ENCODE data around the gene DIRAS3.
A peak's percentile ranks its signal among the peaks of the same experiment; 100 is the strongest.

DIRAS3 gene, protein sequence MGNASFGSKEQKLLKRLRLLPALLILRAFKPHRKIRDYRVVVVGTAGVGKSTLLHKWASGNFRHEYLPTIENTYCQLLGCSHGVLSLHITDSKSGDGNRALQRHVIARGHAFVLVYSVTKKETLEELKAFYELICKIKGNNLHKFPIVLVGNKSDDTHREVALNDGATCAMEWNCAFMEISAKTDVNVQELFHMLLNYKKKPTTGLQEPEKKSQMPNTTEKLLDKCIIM

DNA sequence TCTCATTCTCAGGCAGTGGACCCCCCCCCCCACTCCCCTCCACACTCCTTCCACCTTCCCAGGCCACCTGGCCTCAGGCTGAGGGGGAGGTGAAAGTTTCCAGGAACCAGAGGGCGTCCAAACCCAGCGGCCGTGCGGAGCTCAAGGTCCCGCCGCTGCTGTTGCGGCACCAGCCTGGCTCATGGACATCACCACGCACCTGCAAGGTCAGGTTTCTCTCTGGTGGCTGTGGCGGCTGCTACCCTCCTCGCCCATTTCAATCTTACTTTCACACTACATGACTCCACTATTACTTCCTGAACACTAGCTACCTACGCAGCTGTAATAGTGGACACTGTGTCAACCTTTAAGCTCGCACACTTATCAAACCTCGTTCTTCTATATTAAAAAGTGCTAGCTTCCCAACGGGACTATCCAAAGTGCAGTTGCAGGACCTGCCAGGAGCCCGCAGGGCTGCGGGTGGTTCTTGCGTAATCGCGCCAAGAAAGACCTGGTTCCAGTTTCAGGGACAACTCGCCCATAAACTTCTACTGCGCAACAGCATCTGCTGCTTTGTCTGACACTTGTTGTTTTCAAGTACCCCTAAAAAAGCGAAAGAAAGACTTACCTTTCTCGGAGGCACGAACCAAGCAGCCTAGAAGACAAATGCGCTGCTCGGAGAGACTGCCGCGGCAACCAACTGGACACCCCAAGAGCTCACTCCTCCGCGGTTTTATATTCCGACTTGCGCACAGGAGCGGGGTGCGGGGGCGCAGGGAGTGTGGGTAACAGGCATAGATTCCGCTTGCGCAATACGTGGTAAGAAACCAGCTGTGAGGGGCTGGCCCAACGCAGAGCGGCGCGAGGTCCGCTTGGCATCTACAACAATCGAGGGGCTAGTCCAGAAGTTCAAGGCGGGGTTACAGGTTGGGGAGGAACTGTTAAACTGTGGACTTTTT is at the start of gene DIRAS3:
Gene DIRAS3 (minus strand): TSS at position 687 of the 938 bp plus-strand sequence. CDS start 3,330 bp downstream, outside the sequence.
- TF ChIP-seq CTCF (IDR thresholded peaks at IDR 0.05; ENCODE audit: insufficient read depth, low read length, missing control alignments): no peak
- CTCF ChIA-PET: interaction anchor here (1.2 to 6.9 kb wide), 4 partner anchors 10 to 196 kb away, joined by 3 to 48 read pairs (median 4); no protein-coding TSS in a partner anchor
- POLR2A ChIA-PET: no interaction called here
- H3K4me3 ChIP-seq (ENCODE audit: low read depth, low read length): peak within 1 kb of the TSS; percentile 59
- DNase-seq (ENCODE audit: low read depth, low spot score): no peak

DNA sequence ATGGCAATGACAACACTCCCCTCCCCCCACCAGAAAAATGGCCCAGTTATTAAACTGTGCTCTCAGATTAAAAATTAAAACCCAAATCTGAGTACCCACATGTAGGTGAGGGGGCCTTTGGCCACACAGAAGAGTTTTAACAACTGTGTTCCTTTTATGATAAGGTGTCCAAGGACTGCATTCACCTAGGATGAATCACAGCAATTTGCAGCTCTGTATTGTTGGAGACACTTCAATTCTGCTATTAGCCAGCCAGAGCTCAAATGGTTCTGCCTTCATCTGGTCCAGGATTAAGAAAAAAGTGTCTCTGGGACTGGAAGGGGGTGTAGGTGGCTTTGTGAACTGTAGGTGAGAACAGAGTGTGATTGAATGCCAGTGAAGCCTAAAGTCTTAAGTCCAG is 43.3 kb upstream of the DIRAS3 start:
- no peak overlapping the region for H3K4me3 ChIP-seq (ENCODE audit: low read depth, low read length)
- no peak for DNase-seq (ENCODE audit: low read depth, low spot score)
- no peak for TF ChIP-seq CTCF (IDR thresholded peaks at IDR 0.05; ENCODE audit: insufficient read depth, low read length, missing control alignments)
- ChIA-PET POLR2A (no interaction called here), CTCF (interaction anchor here (0.8 to 3.7 kb wide), 7 partner anchors 10 to 249 kb away, joined by 3 to 21 read pairs (median 4); no protein-coding TSS in a partner anchor)

- CTCF ChIA-PET: interaction anchor here (1.3 kb wide), 1 partner anchor 237 kb away, joined by 3 read pairs; no protein-coding TSS in a partner anchor
Measured at GRCh38 chr1:68087184-68087583, 36.8 kb upstream of the DIRAS3 start.

GRCh38 chr1:68085752-68086151 is 35.3 kb upstream of the DIRAS3 start:
- no peak for DNase-seq (ENCODE audit: low read depth, low spot score)
- no peak overlapping the region for H3K4me3 ChIP-seq (ENCODE audit: low read depth, low read length)
- POLR2A ChIA-PET: no interaction called here
- CTCF ChIA-PET: no interaction called here
- TF ChIP-seq CTCF (IDR thresholded peaks at IDR 0.05; ENCODE audit: insufficient read depth, low read length, missing control alignments): no peak

More at GRCh38 chr1:68087184-68087583, 36.8 kb upstream of the DIRAS3 start:
- no peak overlapping the region for H3K4me3 ChIP-seq (ENCODE audit: low read depth, low read length)
- POLR2A ChIA-PET: no interaction called here
- no peak for TF ChIP-seq CTCF (IDR thresholded peaks at IDR 0.05; ENCODE audit: insufficient read depth, low read length, missing control alignments)
- no peak for DNase-seq (ENCODE audit: low read depth, low spot score)

- H3K4me3 ChIP-seq (ENCODE audit: low read depth, low read length): no peak overlapping the region
- no peak for DNase-seq (ENCODE audit: low read depth, low spot score)
- ChIA-PET CTCF (interaction anchor here (1.0 to 1.3 kb wide), 3 partner anchors 14 to 232 kb away, joined by 3 read pairs; no protein-coding TSS in a partner anchor), POLR2A (no interaction called here)
- TF ChIP-seq CTCF (IDR thresholded peaks at IDR 0.05; ENCODE audit: insufficient read depth, low read length, missing control alignments): no peak
Measured at GRCh38 chr1:68083686-68084085, 33.3 kb upstream of the DIRAS3 start.

GRCh38 chr1:68081775-68082283 is 31.4 kb upstream of the DIRAS3 start:
- TF ChIP-seq CTCF (IDR thresholded peaks at IDR 0.05; ENCODE audit: insufficient read depth, low read length, missing control alignments): no peak
- POLR2A ChIA-PET: no interaction called here
- CTCF ChIA-PET: no interaction called here
- no peak for DNase-seq (ENCODE audit: low read depth, low spot score)
- no peak overlapping the region for H3K4me3 ChIP-seq (ENCODE audit: low read depth, low read length)

Measured in AG04449 (cell line).